HUDEP-2 (cell line): ENCODE data around the gene TEX11.
"Not testable (repeated sequence)": the region's sequence is repeated elsewhere in the genome, so short reads cannot be mapped to it uniquely, and the experiment has no call there.

ENCODE experiments used
- DNase-seq, 76 experiments: peaks; one replicate each; lab custom pipeline; 2025; ENCODE audit not compliant: unreplicated experiment in 76 of 76; lab: John Stamatoyannopoulos, UW

TEX11 gene

DNA sequence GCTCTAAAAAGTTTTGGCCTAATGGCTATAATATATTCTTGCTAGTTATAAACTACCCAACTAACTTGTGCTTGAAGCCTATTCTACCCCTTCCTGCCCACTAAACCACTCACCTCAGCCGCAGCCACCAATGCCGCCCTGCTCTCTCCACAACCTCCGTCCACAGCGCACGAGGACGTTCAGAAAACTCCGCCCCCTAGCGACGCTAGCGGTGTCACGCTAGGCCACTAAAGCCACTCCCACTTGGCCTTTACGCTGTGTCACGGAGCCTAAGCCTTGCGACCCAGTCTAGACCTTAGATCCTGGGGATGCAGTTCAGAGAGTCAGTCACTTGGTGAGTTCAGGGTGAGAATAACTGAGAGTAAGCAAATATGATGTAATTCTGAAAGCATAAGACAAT, at the start of gene TEX11:
TEX11 (minus strand) TSS at position 171 of the 400 bp plus-strand sequence. CDS start 922 bp downstream, outside the sequence.
- DNase-seq = no peak

DNA sequence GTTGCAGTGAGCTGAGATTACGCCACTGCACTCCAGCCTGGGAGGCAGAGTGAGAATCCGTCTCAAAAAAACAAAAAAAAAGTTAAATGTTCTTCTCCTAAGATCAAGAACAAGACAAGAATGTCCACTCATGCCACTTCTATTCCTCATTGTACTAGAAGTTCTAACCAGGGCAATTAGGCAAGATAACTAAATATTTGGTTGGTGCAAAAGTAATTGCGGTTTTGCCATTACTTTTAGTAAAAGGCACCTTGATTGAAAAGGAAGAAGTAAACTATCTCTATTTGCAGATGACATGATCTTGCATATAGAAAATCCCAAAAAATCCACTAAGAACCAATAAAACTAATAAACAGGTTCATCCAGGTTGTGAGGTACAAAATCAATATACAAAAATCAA, 46.4 kb upstream of the TEX11 start:
- DNase-seq = no peak

DNA sequence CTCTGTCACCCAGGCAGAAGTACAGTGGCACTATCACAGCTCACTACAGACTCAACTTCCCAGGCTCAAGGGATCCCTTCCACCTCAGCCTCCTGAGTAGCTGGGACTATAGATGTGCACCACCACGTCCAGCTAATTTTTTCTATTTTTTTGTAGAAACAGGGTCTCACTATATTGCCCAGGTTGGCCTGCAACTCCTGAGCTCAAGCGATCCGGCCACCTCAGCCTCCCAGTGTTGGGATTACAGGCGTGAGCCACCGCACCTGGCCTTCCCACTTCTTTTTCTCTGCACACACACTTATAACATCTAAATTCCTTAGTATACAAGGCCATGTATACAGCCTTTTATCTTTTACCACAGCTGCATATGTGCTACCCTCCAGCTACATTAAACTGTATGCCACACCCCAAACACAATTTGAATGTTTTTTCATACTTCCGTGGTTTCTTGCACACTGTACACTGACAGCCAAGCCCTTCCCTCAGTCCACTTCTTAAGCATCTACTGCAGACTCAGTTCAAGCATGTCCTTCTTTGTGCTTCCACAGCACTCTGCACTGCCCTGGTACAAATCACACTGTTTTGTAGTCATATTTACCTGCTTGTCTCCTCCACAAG, 15.9 kb upstream of the TEX11 start:
- DNase-seq = no peak

DNA sequence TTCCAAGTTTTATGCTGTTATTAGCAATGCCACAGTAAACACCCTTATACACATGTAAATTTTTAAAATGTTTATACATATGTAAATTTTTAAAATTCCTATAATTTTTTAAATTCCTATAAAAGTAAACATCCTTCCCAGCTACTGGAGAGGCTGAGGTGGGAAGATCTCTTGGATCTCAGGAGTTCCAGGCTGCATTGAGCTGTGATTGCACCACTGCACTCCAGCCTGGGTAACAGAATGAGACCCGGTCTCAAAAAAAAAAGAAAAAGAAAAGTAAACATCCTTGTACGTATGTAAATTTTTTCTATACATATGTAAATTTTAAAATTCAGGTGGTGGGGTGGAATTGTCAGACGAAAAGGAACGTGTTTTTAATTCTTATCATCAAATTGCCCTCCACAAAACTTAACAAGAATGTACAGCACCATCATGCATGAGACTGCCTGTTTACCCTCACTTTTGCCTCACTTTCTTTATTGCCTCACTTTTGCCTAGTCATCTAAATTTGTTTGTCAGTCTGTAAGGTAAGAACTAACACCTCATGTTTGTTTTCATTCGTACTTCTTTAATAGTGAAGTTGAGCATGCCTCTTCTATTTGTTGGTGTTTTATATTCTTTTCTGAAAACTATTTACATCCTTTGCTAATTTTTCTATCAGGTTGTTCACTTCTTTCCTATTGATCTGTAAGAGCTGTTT, 14.4 kb upstream of the TEX11 start:
- DNase-seq = no peak

DNA sequence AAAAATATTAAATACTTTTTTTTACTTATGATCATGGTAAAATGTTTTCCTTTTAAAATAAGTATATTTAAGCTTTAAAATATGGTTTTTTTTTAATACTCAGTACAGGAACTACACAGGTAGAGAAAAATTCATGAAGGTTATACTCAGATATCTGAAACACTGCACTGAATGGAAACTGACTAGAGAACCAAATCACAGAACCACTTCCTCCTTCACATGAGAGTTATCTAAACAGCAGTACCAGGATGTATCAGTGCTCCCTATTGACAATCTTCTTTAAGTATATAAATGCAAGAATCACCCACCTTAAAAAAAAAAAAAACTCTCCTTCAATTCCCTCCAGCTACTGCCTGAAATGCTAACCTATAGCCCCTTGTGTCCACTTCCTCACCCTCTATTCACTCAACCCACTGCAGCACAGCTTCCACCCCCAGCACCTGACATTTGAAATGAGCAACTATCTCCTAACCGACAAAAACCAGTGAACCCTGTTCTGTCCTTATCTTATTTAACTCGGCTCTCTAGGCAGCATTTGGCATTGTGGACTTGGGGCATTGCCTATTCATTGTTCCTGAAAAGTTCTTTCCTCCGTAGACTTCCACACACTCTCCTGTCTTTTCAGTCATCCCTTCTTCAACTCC, 13.3 kb upstream of the TEX11 start:
- no peak for DNase-seq

DNA sequence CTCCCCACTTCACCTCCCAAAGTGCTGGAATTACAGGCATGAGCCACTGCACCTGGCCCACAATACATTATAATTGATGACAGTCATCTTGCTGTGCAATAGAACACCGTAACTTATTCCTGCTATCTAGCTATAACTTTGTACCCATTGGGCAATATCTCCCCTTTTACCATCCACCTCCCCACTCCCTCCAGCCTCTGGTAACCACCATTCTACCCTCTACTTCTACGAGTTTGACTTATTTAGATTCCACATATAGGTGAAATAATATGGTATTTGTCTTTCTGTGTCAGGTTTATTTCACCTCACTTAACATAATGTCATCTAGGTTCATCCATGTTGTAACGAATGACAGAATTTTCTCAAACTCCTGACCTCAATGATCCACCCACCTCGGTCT, 8.2 kb upstream of the TEX11 start:
- DNase-seq = no peak

DNA sequence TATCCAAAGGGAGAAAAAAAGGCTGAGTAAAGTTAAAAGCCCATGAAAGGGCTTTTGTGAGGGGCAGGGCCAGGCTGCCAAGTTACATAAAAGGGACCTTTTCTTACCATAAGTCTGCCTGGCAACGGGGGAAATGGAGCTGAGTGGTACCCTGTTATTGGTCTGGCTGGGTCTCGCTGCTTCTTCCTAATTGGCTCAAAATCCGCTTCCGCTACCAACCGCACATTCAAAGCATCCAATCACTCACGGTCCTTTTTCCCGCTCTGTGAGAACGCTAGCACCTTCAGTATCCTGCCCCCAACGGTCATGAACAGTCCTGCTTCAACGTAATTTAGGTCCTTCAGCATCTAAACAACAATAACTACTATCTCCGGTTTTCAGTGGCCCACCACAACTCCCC, 611 bp downstream of the TEX11 start:
- DNase-seq = no peak

DNA sequence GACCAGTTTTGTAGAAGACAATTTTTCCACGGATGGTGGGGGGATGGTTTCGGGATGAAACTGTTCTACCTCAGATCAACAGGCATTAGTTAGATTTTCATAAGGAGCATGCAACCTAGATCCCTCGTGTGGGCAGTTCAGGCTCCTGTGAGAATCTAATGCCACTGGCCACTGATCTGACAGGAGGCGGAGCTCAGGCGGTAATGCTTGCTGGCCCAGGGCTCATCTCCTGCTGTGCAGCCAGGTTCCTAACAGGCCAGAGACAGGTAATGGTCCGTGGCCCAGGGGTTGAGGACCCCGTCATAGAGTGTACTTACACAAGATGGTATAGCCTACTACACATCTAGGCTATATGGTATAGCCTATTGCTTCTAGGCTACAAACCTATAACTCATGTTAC, 7.0 kb downstream of the TEX11 start:
- no peak for DNase-seq

DNA sequence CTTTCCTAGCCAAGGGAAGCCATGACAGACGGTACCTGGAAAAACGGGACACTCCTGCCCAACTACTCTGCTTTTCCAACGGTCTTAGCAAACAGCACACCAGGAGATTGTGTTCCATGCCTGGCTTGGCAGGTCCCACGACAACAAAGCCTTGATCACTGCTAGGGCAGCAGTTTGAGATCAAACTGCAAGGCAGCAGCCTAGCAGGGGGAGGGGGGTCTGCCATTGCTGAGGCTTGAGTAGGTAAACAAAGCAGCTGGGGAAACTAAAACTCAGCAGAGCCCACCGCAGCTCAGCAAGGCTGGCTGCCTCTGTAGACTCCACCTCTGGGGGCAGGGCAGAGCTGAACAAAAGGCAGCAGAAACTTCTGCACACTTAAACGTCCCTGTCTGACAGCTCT, 18.1 kb downstream of the TEX11 start:
- DNase-seq = not testable (repeated sequence)

DNA sequence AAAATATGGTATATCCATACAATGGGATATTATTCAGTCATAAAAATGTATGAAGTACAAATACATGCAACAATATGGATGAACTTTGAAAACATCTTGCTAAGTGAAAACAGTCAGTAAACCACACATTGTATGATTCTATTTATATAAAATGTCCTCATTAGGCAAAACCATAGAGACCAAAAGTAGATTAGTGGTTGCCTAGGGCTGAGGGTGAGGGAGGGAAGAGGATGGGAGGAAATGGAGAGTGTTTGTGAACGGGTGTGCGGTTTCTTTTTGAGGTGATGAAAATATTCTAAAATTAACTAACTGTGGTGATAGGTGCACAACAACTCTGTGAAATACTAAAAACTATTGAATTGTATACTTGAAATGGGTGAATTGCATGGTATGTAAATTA, 29.6 kb downstream of the TEX11 start:
- no peak for DNase-seq

DNA sequence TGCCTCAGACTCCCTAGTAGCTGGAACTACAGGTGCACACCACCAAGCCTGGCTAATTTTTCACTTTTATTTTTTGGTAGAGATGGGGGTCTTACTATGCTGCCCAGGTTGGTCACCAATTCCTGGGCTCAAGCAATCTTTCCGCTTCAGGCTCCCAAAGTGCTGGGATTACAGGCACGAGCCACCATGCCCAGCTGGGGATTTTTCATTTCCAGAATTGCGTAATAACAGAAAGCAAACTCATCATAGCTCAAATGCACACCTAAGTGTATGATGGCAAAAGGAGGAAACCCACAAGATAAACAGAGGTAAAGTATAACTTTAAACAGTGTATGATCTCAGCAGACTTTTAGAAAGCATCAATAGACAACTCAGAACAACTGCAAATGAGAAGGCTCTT, 56.2 kb downstream of the TEX11 start:
- DNase-seq = no peak

DNA sequence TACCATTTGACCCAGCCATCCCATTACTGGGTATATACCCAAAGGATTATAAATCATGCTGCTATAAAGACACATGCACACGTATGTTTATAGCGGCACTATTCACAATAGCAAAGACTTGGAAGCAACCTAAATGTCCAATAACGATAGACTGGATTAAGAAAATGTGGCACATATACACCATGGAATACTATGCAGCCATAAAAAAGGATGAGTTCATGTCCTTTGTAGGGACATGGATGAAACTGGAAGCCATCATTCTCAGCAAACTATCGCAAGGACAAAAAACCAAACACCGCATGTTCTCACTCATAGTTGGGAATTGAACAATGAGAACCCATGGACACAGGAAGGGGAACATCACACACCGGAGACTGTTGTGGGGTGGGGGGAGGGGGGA, 64.4 kb downstream of the TEX11 start:
- DNase-seq = not testable (repeated sequence)

DNA sequence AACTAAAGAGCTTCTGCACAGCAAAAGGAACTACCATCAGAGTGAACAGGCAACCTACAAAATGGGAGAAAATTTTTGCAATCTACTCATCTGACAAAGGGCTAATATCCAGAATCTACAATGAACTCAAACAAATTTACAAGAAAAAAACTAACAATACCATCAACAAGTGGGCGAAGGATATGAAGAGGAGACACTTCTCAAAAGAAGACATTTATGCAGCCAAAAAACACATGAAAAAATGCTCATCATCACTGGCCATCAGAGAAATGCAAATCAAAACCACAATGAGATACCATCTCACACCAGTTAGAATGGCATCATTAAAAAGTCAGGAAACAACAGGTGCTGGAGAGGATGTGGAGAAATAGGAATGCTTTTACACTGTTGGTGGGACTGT, 64.9 kb downstream of the TEX11 start:
- DNase-seq = not testable (repeated sequence)

DNA sequence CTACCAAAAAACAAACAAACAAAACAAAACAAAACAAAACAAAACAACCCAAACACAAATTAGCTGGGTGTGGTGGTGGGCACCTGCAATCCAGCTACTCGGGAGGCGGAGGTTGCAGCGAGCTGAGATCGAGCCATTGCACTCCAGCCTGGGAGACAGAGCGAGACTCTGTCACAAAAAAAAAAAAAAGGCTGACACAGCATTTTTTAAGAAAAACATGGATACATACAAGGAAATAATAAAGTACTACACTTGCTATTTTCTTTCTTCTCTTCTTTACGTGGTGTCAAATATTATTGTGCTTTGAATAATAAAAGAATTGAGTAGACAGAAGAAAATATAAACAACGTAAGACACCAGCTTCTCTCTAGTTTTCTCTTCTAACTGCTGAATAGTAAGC, 73.9 kb downstream of the TEX11 start:
- DNase-seq = no peak

DNA sequence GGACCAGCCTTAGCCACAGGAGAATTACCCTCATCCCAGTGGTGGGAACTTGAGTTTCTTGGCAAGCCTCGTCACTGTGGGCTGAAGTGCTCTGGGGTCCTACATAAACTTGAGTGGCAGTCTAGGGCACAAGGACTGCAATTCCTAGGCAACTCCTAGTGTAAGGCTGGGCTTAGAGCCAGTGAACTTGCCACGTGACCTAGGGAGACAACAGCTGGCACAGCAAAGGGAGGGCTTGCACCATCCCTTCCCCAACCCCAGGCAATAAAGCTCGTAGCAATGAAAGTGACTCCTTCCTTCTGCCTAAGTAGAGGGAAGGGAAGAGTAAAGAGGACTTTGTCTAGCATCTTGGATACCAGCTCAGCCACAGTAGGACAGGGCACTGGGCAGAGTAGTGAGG, 81.8 kb downstream of the TEX11 start:
- DNase-seq = no peak

DNA sequence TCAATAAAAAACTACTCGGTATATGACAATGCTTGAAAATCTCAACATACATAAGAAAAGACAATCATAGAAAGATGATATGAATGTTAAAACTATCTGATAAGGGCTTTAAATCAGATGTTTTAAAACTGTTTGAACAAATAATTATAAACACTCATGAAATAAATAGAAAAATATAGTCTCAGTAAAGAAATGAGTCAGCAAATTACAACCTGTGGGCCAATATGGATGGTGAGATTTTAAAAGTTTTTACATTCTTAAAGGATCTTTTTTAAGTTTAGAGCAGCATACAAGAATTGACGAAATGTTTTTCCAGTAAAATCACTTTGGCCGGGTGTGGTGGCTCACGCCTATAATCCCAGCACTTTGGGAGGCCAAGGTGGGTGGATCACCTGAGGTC, 83.1 kb downstream of the TEX11 start:
- no peak for DNase-seq

DNA sequence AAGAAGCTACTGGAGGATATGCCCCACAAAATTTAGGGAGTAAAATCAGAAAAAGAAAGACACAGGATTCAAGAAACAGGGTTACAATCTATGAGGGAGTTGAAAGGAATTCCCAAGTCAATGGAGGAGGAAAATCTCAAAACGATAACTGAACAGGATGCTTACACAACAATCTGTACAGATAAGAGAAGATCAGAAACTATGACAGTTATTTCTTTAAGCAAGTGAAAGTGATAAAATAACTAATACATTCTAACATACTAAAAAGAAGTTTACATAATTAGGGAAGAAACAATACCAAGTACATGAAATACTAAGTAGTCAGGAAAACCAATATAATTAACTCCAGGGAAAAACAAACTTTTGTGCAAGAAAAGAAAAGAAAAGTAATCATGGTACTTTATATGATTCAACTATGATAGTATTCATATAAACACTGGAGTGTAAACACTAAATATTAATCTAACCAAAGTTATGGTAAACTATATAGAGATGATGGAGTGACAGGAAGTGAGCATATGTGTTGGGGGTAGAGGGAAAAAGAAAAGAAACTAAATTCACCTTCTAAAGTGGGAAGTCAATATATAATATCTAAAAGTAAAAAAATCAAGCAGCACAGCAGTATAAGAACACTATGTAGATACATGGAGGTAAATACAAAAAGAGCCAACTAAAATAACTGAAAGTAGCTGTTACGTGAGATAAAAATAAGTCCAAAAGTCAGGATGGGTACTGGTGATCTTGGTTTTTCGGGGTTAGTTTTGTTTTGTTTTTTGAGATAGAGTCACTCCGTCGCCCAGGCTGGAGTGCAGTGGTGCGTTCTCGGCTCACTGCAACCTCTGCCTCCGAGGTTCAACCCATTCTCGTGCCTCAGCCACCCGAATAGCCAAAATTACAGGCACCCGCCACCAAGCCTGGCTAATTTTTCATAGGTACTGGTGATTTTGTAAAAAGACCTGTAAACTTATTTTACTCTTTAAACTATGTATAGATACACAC, 99.3 kb downstream of the TEX11 start:
- DNase-seq = no peak

DNA sequence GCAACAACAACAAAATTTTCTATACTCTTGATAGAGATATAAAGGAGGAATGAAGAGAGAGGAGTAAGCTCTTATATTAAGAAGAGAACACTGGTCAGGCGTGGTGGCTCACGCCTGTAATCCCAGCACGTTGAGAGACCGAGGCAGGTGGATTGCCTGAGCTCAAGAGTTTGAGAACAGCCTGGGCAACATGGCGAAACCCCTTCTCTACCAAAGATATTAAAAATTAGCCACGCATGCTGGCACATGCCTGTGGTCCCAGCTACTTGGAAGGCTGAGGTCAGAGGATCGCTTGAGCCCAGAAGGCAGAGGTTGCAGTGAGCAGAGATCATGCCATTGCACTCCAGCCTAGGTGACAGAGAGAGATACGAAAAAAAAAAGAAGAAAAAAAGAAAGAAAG, 102.4 kb downstream of the TEX11 start:
- DNase-seq = no peak

DNA sequence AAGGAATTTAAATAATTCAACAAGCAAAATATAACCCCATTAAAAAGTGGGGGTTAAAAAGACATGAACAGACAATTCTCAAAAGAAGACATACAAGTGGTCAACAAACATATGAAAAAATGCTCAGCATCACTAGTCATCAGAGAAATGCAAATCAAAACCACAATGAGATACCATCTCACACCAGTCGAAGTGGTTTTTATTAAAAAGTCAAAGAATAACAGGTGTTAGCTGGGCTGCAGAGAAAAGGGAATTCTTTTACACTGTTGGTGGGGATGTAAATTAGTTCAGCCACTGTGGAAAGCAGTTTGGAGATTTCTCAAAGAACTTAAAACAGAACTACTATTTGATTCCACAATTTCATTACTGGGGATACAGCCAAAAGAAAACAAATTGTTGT, 111.8 kb downstream of the TEX11 start:
- DNase-seq = not testable (repeated sequence)

DNA sequence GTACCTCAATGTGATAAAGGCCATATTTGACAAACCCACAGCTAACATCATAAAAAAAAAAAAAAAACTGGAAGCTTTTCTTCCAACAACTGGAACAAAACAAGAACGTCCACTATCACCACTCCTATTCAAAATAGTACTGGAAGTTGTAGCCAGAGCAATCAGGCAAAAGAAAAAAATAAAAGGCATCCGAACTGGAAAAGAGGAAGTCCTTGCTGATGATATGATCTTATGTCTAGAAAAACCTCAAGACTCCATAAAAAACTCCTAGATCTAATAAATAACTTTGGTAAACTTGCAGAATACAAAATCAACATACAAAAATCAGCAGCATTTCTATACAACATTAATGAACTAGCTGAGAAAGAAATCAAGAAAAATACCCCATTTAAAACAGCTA, 134.3 kb downstream of the TEX11 start:
- no peak for DNase-seq

DNA sequence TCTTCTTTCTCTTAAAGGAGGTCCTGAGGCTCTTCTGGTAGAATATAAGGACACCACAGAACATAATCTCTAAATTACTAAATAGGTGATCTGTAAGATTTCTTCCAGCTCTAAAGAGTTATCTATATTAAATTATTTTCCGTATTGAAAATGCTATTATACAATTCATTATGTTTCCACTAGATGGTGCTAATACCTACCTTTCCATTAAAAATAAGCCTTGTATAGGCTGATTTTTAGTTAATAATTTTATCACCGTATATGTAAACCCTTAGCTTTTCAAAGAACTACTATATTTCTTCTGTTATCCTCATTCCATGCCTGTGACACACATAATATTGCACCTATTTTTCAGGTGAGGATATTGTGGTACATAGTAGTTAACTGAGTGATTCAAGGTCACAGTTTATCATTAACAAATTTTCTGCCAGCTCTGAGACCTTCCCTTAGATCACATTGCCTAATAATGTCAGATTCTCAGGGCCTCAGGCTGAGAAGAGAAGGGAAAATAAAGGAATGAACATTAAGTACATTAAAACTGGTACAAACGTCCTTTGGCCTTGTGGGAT, 138.8 kb downstream of the TEX11 start:
- DNase-seq = no peak
